Ramos (cell line): ENCODE results near the gene MAGEB1.

ENCODE experiments used
- in situ Hi-C: fragments of 300-500 bp; cut with MboI; formaldehyde crosslinking; loops from one replicate; pipeline ENCODE4 v1.14.3; 2022; ENCODE audit warnings: low sequenced_read_pairs; ENCODE audit not compliant: unreplicated experiment

Gene MAGEB1

GRCh38 chrX:30246769-30247489, at the start of gene MAGEB1:
Gene MAGEB1 (plus strand): TSS chrX:30247146. CDS start chrX:30250494, 3,348 bp downstream.
- in situ Hi-C loops = no loop called here

GRCh38 chrX:30212172-30212571, 34.8 kb upstream of the MAGEB1 start:
- in situ Hi-C loops = no loop called here

- in situ Hi-C loops = no loop called here
Observed at GRCh38 chrX:30215357-30215843, 31.5 kb upstream of the MAGEB1 start, which contains the start of gene MAGEB2. Gene MAGEB2 (plus strand): TSS chrX:30215563. CDS start chrX:30218581, 3,018 bp downstream.

- in situ Hi-C loops = no loop called here
Observed at GRCh38 chrX:30217465-30217864, 29.5 kb upstream of the MAGEB1 start.

GRCh38 chrX:30219372-30219771, 27.6 kb upstream of the MAGEB1 start:
- in situ Hi-C loops = no loop called here

GRCh38 chrX:30220661-30221060, 26.3 kb upstream of the MAGEB1 start:
- in situ Hi-C loops = no loop called here

- in situ Hi-C loops = no loop called here
Observed at GRCh38 chrX:30224536-30224935, 22.4 kb upstream of the MAGEB1 start.

- in situ Hi-C loops = no loop called here
Observed at GRCh38 chrX:30228526-30228925, 18.4 kb upstream of the MAGEB1 start.

GRCh38 chrX:30230395-30230794, 16.6 kb upstream of the MAGEB1 start, which contains the start of gene MAGEB3:
Gene MAGEB3 (plus strand): TSS chrX:30230657. CDS start chrX:30235925, 5,268 bp downstream.
- in situ Hi-C loops = no loop called here

GRCh38 chrX:30241724-30242415, 5.1 kb upstream of the MAGEB1 start, which contains the start of gene MAGEB4:
Gene MAGEB4 (plus strand): TSS chrX:30242000. CDS start chrX:30242136, 136 bp downstream.
- in situ Hi-C loops = no loop called here

GRCh38 chrX:30248854-30249253, 1.9 kb downstream of the MAGEB1 start:
- in situ Hi-C loops = no loop called here

GRCh38 chrX:30253257-30253656, 6.3 kb downstream of the MAGEB1 start:
- in situ Hi-C loops = no loop called here

- in situ Hi-C loops = no loop called here
Observed at GRCh38 chrX:30259927-30260326, 13.0 kb downstream of the MAGEB1 start.

- in situ Hi-C loops = no loop called here
Observed at GRCh38 chrX:30261012-30261411, 14.1 kb downstream of the MAGEB1 start.

GRCh38 chrX:30262763-30263162, 15.8 kb downstream of the MAGEB1 start:
- in situ Hi-C loops = no loop called here

- in situ Hi-C loops = no loop called here
Observed at GRCh38 chrX:30270639-30271038, 23.7 kb downstream of the MAGEB1 start.

- in situ Hi-C loops = no loop called here
Observed at GRCh38 chrX:30275498-30275897, 28.6 kb downstream of the MAGEB1 start.

GRCh38 chrX:30278365-30278764, 31.4 kb downstream of the MAGEB1 start:
- in situ Hi-C loops = no loop called here

- in situ Hi-C loops = no loop called here
Observed at GRCh38 chrX:30280428-30280827, 33.5 kb downstream of the MAGEB1 start.

- in situ Hi-C loops = no loop called here
Observed at GRCh38 chrX:30282527-30282926, 35.6 kb downstream of the MAGEB1 start.
